A172 (cell line): ENCODE results near the gene CCDC68. TPM values are rescaled to one million over a fixed set of nuclear protein-coding genes. Genes with fewer than 3 reads are reported as not detected.
A peak's percentile ranks its signal among the peaks of the same experiment; 100 is the strongest.

Experiments
- DNase-seq: peaks from one replicate; pipeline ENCODE4 v3.0.0-alpha.2; 2015; ENCODE audit warnings: low spot score
- total RNA-seq: library from RNA; depleted of rRNA; stranded (reverse); fragments of >200 nt; shearing (Covaris generic); gene quantifications from 2 replicates; pipeline ENCODE4 v1.2.3, GENCODE V29; 2014

Gene CCDC68
- total RNA-seq, 1 experiment from 2014 or later = 0.07 TPM

- DNase-seq = no peak
These were observed 41.2 kb downstream of the CCDC68 start for GRCh38 chr18:54918060-54918459.

- no peak for DNase-seq
These were observed 42.8 kb downstream of the CCDC68 start for GRCh38 chr18:54916507-54916906.

- DNase-seq = no peak
These were observed 44.4 kb downstream of the CCDC68 start for GRCh38 chr18:54914816-54915215.

- DNase-seq = no peak
These were observed 47.7 kb downstream of the CCDC68 start for GRCh38 chr18:54911551-54911950.

GRCh38 chr18:54910161-54910919, 48.9 kb downstream of the CCDC68 start:
- no peak for DNase-seq

- no peak for DNase-seq
These were observed 49.7 kb downstream of the CCDC68 start for GRCh38 chr18:54909538-54909937.

- no peak for DNase-seq
These were observed 52.7 kb downstream of the CCDC68 start for GRCh38 chr18:54906331-54907185.

GRCh38 chr18:54905629-54906028, 53.6 kb downstream of the CCDC68 start:
- DNase-seq = no peak

- no peak for DNase-seq
These were observed 54.7 kb downstream of the CCDC68 start for GRCh38 chr18:54904581-54904980.

GRCh38 chr18:54900290-54900689, 59.0 kb downstream of the CCDC68 start:
- DNase-seq = no peak

GRCh38 chr18:54899500-54899899, 59.8 kb downstream of the CCDC68 start:
- no peak for DNase-seq

- no peak for DNase-seq
These were observed 70.3 kb downstream of the CCDC68 start for GRCh38 chr18:54888933-54889332.

GRCh38 chr18:54888378-54888777, 70.9 kb downstream of the CCDC68 start:
- no peak for DNase-seq

GRCh38 chr18:54883816-54884604, 75.3 kb downstream of the CCDC68 start:
- no peak for DNase-seq

- DNase-seq = no peak
These were observed 76.9 kb downstream of the CCDC68 start for GRCh38 chr18:54882318-54882717.

- DNase-seq = no peak
These were observed 78.0 kb downstream of the CCDC68 start for GRCh38 chr18:54881229-54881768.

GRCh38 chr18:54880395-54881105, 78.7 kb downstream of the CCDC68 start:
- peak; percentile 1 for DNase-seq

- DNase-seq = no peak
These were observed 79.6 kb downstream of the CCDC68 start for GRCh38 chr18:54879691-54880090.

GRCh38 chr18:54878659-54879358, 80.5 kb downstream of the CCDC68 start:
- DNase-seq = no peak

- no peak for DNase-seq
These were observed 81.1 kb downstream of the CCDC68 start for GRCh38 chr18:54878159-54878622.
